Measurements from ENCODE around the gene CLIC3.
A peak's percentile ranks its signal among the peaks of the same experiment; 100 is the strongest.

The CLIC3 gene

DNA sequence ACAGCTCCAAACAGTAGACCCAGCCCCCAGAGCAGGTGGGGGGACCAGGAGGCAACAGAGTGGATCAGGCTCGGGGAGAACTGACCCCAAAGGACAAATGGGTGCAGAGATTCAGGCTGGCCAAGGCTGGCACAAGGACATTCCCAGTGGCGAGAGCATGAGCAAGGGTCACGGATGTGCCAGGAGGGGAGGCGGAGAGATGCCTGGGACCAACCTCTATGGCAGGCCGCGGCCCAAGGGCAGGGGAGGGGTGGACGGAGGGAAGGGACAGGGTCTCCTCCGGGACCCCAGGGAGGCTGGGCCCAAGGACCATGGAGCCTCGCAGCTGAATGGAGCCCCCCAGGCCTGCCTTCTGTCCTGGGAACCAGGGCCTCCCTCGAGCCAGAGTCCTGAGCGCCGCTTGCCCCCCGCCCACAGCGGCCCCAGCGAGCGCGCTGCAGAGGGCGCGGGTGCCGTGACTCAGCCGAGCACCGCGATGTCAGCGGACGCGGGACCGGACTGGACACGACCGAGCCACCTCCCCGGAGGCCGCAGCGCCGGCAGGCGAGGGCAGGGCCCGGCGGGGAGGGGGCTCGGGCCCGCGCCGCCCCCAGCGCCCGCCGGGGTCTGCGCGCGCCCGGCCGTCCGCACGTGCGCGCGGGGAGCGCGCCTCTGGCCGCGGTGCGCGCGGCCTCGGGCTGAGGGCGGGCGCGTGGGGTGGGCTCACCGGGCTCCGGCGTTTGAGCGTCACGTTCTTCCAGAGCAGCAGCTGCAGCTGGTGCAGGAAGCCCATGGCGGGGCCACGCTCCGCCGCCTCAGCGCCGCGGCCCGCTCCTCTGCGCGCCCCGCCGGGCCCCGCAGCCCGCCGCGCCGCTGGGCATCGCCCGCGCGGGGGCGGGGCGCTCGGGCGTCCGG lies 31.2 kb upstream of the CLIC3 start, which contains the start of gene ABCA2:
ABCA2 (minus strand) TSS at position 869 of the 894 bp plus-strand sequence; CDS start at position 772, 97 bp downstream.
- Histone ChIP-seq H3K4me2 (ENCODE audit: low read length) (peak within 1 kb of the TSS; percentile 99), H3K36me3 (ENCODE audit: insufficient read depth, low read length) (no peaks in the 10 kb centered on the region), H3K27me3 (ENCODE audit: insufficient read depth, low read length) (peaks cover 17% of the 10 kb centered on the region), H3K27ac (ENCODE audit: low read depth, low read length, poor library complexity, severe bottlenecking) (no peak within 1 kb of the TSS), H4K20me1 (ENCODE audit: insufficient read depth, low read length) (no peaks in the 10 kb centered on the region), H3K4me3 (ENCODE audit: low read depth, low read length, poor library complexity, severe bottlenecking) (peak within 1 kb of the TSS; percentile 63), H3K4me1 (ENCODE audit: insufficient read depth, low read length, severe bottlenecking) (peaks cover 20% of the 10 kb centered on the region), H2AFZ (ENCODE audit: low read length) (no peak within 1 kb of the TSS), H3K9me3 (ENCODE audit: low read length) (no peaks in the 10 kb centered on the region), H3K9me2 (ENCODE audit: low read depth, low read length) (no peaks in the 10 kb centered on the region), H3F3A (ENCODE audit: insufficient read depth, low read length) (no peaks in the 10 kb centered on the region), H3K79me2 (ENCODE audit: insufficient read depth, low read length) (no peaks in the 10 kb centered on the region), H3K9ac (ENCODE audit: low read length) (peak within 1 kb of the TSS; percentile 59)
- TF ChIP-seq, protein P1, sequence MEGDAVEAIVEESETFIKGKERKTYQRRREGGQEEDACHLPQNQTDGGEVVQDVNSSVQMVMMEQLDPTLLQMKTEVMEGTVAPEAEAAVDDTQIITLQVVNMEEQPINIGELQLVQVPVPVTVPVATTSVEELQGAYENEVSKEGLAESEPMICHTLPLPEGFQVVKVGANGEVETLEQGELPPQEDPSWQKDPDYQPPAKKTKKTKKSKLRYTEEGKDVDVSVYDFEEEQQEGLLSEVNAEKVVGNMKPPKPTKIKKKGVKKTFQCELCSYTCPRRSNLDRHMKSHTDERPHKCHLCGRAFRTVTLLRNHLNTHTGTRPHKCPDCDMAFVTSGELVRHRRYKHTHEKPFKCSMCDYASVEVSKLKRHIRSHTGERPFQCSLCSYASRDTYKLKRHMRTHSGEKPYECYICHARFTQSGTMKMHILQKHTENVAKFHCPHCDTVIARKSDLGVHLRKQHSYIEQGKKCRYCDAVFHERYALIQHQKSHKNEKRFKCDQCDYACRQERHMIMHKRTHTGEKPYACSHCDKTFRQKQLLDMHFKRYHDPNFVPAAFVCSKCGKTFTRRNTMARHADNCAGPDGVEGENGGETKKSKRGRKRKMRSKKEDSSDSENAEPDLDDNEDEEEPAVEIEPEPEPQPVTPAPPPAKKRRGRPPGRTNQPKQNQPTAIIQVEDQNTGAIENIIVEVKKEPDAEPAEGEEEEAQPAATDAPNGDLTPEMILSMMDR (IDR thresholded peaks at IDR 0.05; ENCODE audit: low read length), result no peak
- TF ChIP-seq EZH2 (IDR thresholded peaks at IDR 0.05; ENCODE audit: borderline replicate concordance, low read length), result no peak

DNA sequence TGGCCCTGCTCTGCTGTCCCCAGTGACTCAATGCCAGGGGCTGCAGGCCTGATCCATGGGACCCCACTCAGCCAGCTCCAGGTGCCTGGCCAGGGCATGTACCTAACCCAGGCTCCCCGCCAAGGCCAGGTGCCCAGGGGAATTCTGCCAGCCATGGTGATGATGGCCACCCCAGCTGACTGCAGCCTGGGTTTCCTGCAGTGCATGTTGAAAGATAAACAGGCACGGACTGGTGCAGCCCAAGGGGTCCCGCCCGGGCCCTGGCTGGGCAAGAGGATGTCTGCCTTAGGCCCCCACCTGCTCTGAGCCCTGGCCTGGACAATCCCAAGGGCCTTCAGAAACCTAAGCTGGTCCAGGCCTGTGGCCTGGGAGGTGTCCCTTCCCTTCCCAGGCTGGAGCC lies 30.5 kb upstream of the CLIC3 start:
- Histone ChIP-seq H4K20me1 (ENCODE audit: insufficient read depth, low read length) (no peaks in the 10 kb centered on the region), H3K9me2 (ENCODE audit: low read depth, low read length) (no peaks in the 10 kb centered on the region), H3K9me3 (ENCODE audit: low read length) (no peaks in the 10 kb centered on the region), H3K36me3 (ENCODE audit: insufficient read depth, low read length) (no peaks in the 10 kb centered on the region), H3K4me1 (ENCODE audit: insufficient read depth, low read length, severe bottlenecking) (peaks cover 20% of the 10 kb centered on the region), H3K27ac (ENCODE audit: low read depth, low read length, poor library complexity, severe bottlenecking) (no peak overlapping the region), H3K9ac (ENCODE audit: low read length) (no peak overlapping the region), H3K79me2 (ENCODE audit: insufficient read depth, low read length) (no peaks in the 10 kb centered on the region), H3K4me3 (ENCODE audit: low read depth, low read length, poor library complexity, severe bottlenecking) (no peak overlapping the region), H3K27me3 (ENCODE audit: insufficient read depth, low read length) (peaks cover 17% of the 10 kb centered on the region), H3F3A (ENCODE audit: insufficient read depth, low read length) (no peaks in the 10 kb centered on the region), H2AFZ (ENCODE audit: low read length) (no peak overlapping the region), H3K4me2 (ENCODE audit: low read length) (no peak overlapping the region)
- TF ChIP-seq, protein P1 (IDR thresholded peaks at IDR 0.05; ENCODE audit: low read length), result no peak
- no peak for TF ChIP-seq EZH2 (IDR thresholded peaks at IDR 0.05; ENCODE audit: borderline replicate concordance, low read length)

DNA sequence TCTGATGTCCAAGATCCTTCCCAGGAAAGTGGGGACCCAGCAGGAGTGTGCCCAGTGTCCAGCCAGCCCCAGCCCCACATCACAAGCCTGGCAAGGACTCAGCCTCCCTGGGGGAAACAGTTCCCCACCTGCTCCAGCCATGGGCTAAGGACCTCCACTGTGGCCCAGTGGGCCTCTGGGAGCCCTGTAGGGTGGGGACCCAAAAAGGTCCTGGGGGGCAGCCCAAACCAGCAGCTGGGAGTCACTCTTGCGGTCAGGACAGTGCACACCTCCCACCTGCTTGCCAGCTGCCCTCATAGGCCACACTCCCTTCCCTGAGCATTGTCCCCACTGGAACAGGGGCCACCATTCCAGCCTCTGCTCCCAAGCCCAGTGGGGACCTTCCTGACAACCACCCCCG lies 30.0 kb upstream of the CLIC3 start:
- Histone ChIP-seq H3K79me2 (ENCODE audit: insufficient read depth, low read length) (no peaks in the 10 kb centered on the region), H3K36me3 (ENCODE audit: insufficient read depth, low read length) (no peaks in the 10 kb centered on the region), H3K4me1 (ENCODE audit: insufficient read depth, low read length, severe bottlenecking) (peaks cover 20% of the 10 kb centered on the region), H3K9me3 (ENCODE audit: low read length) (no peaks in the 10 kb centered on the region), H3K27me3 (ENCODE audit: insufficient read depth, low read length) (peaks cover 17% of the 10 kb centered on the region), H3K9me2 (ENCODE audit: low read depth, low read length) (no peaks in the 10 kb centered on the region), H3F3A (ENCODE audit: insufficient read depth, low read length) (no peaks in the 10 kb centered on the region), H3K4me2 (ENCODE audit: low read length) (no peak overlapping the region), H2AFZ (ENCODE audit: low read length) (no peak overlapping the region), H3K4me3 (ENCODE audit: low read depth, low read length, poor library complexity, severe bottlenecking) (no peak overlapping the region), H3K27ac (ENCODE audit: low read depth, low read length, poor library complexity, severe bottlenecking) (no peak overlapping the region), H4K20me1 (ENCODE audit: insufficient read depth, low read length) (no peaks in the 10 kb centered on the region), H3K9ac (ENCODE audit: low read length) (no peak overlapping the region)
- no peak for TF ChIP-seq EZH2 (IDR thresholded peaks at IDR 0.05; ENCODE audit: borderline replicate concordance, low read length)
- TF ChIP-seq, protein P1 (IDR thresholded peaks at IDR 0.05; ENCODE audit: low read length), result no peak
